OCI-LY7 (cell line): ENCODE data around the gene ERCC4. TPM values are rescaled to one million over a fixed set of nuclear protein-coding genes. Genes with fewer than 3 reads are reported as not detected.

ENCODE experiments used
- BruUV-seq: library from RNA; stranded (reverse); fragments of 400-500 nt; replicated peaks from 2 replicates; lab custom pipeline; 2021; lab: Mats Ljungman, UMichigan
- CTCF ChIA-PET: fragments of 300-600 bp; sonication (Branson Sonifier 250); formaldehyde crosslinking; loops from one replicate; lab custom pipeline; 2022; ENCODE audit warnings: antibody characterized with exemption; ENCODE audit not compliant: unreplicated experiment; lab: Charles Lee
- POLR2A ChIA-PET: fragments of 300-600 bp; sonication (Branson Sonifier 250); formaldehyde crosslinking; loops from one replicate; lab custom pipeline; 2022; ENCODE audit warnings: antibody characterized with exemption; lab: Charles Lee
- DNase-seq: peaks from one replicate; pipeline ENCODE4 v3.0.0-alpha.2; 2015; ENCODE audit warnings: low spot score
- H2AFZ ChIP-seq: fragments of 200-600 bp; sonication (generic), shearing (Covaris generic); 2 replicates; pipeline ENCODE4 v1.6.1; 2014; ENCODE audit warnings: mild to moderate bottlenecking, antibody characterized with exemption, low read length, moderate library complexity
- H3K27ac ChIP-seq: fragments of 200-600 bp; sonication (generic); 2 replicates; pipeline ENCODE4 v1.5.1; 2014; ENCODE audit warnings: mixed run types, low read depth, mild to moderate bottlenecking, moderate library complexity, low read length, inconsistent platforms; ENCODE audit not compliant: poor library complexity, severe bottlenecking
- H3K36me3 ChIP-seq: fragments of 200-600 bp; sonication (generic); 2 replicates; pipeline ENCODE4 v1.6.1; 2014; ENCODE audit warnings: mild to moderate bottlenecking, antibody characterized with exemption, low read length, moderate library complexity, mixed read lengths; ENCODE audit not compliant: insufficient read depth
- H3K4me1 ChIP-seq: fragments of 200-600 bp; sonication (generic); 2 replicates; pipeline ENCODE4 v1.5.1; 2014; ENCODE audit warnings: mild to moderate bottlenecking, low read length; ENCODE audit not compliant: insufficient read depth, poor library complexity, severe bottlenecking
- H3K4me2 ChIP-seq: fragments of 200-600 bp; sonication (generic); 2 replicates; pipeline ENCODE4 v1.6.1; 2014; ENCODE audit warnings: mild to moderate bottlenecking, low read length
- H3K4me3 ChIP-seq: fragments of 200-600 bp; sonication (generic); 2 replicates; pipeline ENCODE4 v1.5.1; 2014; ENCODE audit warnings: mild to moderate bottlenecking, low read depth, low read length; ENCODE audit not compliant: poor library complexity, severe bottlenecking
- H3K79me2 ChIP-seq: fragments of 200-600 bp; sonication (generic); 2 replicates; pipeline ENCODE4 v1.6.1; 2016; ENCODE audit warnings: low read depth, mild to moderate bottlenecking, low read length, moderate library complexity, mixed read lengths; ENCODE audit not compliant: insufficient read depth
- H3K9me2 ChIP-seq: fragments of 200-600 bp; sonication (generic); 2 replicates; pipeline ENCODE4 v1.6.1; 2016; ENCODE audit warnings: mild to moderate bottlenecking, low read length, mixed read lengths; ENCODE audit not compliant: insufficient read depth
- H3K9me3 ChIP-seq: fragments of 200-600 bp; sonication (generic); 2 replicates; pipeline ENCODE4 v1.6.1; 2014; ENCODE audit warnings: mild to moderate bottlenecking, mixed run types, low read length, mixed read lengths
- H4K20me1 ChIP-seq: fragments of 200-600 bp; sonication (generic); 2 replicates; pipeline ENCODE4 v1.6.1; 2014; ENCODE audit warnings: mild to moderate bottlenecking, antibody characterized with exemption, low read length, moderate library complexity, mixed read lengths; ENCODE audit not compliant: insufficient read depth
- EZH2phosphoT487 ChIP-seq: fragments of 200-600 bp; sonication (generic); IDR thresholded peaks from 2 replicates; pipeline ENCODE4 v1.6.1; 2018; ENCODE audit warnings: low read depth, borderline replicate concordance, mild to moderate bottlenecking, mixed run types, antibody characterized with exemption, low read length, moderate library complexity, mixed read lengths
- intact Hi-C: fragments of 100-400 bp; cut with micrococcal nuclease; formaldehyde crosslinking; loops from one replicate; pipeline ENCODE4 v1.10.0; 2022; ENCODE audit not compliant: unreplicated experiment
- total RNA-seq, 2 experiments: library from RNA; depleted of rRNA in 1 of 2; stranded (reverse); fragments of >200 nt in 1 of 2; shearing (Covaris generic) in 1 of 2; gene quantifications; 2 replicates each; pipeline ENCODE4 v1.2.3, GENCODE V29; 2014 to 2022
- TF ChIP-seq, protein P1 (sequence below): fragments of 200-600 bp; sonication (generic); conservative IDR thresholded peaks from 2 replicates; pipeline ENCODE4 v1.5.1; 2014; ENCODE audit warnings: mild to moderate bottlenecking, antibody characterized with exemption, low read length, moderate library complexity, mixed read lengths

Gene ERCC4
- total RNA-seq, 2 experiments from 2014 or later: 7.3 to 21.6 TPM

DNA sequence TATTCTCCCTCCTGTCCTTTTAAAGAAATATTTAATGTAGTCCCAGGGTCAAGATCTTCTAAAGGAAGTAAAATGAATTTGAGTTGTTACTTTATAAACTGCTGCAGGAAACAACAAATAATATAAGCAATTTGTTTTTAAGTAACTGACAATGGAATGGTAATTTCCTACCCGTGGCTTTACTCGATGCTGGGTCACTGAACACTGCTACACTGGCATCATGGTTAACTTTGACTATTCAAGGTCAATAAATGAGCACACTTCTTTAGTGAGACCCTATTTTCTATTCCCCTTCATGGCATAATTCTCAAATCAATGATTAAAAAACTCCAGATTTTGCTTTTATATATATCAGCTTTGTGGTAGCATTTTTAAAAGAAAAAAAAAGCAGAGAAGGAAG, 22.1 kb upstream of the ERCC4 start:
- Histone ChIP-seq H3K9me3 (no peaks in the 10 kb centered on the region), H3K9me2 (no peaks in the 10 kb centered on the region), H3K4me1 (no peaks in the 10 kb centered on the region), H4K20me1 (no peaks in the 10 kb centered on the region), H3K27ac (no peak overlapping the region), H3K4me3 (no peak overlapping the region), H3K4me2 (no peak overlapping the region), H3K79me2 (no peaks in the 10 kb centered on the region), H3K36me3 (no peaks in the 10 kb centered on the region), H2AFZ (no peak overlapping the region)
- no peak for DNase-seq
- intact Hi-C loops: no loop called here
- ChIA-PET CTCF (no interaction called here), POLR2A (no interaction called here)
- TF ChIP-seq, protein P1, sequence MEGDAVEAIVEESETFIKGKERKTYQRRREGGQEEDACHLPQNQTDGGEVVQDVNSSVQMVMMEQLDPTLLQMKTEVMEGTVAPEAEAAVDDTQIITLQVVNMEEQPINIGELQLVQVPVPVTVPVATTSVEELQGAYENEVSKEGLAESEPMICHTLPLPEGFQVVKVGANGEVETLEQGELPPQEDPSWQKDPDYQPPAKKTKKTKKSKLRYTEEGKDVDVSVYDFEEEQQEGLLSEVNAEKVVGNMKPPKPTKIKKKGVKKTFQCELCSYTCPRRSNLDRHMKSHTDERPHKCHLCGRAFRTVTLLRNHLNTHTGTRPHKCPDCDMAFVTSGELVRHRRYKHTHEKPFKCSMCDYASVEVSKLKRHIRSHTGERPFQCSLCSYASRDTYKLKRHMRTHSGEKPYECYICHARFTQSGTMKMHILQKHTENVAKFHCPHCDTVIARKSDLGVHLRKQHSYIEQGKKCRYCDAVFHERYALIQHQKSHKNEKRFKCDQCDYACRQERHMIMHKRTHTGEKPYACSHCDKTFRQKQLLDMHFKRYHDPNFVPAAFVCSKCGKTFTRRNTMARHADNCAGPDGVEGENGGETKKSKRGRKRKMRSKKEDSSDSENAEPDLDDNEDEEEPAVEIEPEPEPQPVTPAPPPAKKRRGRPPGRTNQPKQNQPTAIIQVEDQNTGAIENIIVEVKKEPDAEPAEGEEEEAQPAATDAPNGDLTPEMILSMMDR: no peak
- TF ChIP-seq EZH2phosphoT487: no peak
- BruUV-seq: no TSS peak

DNA sequence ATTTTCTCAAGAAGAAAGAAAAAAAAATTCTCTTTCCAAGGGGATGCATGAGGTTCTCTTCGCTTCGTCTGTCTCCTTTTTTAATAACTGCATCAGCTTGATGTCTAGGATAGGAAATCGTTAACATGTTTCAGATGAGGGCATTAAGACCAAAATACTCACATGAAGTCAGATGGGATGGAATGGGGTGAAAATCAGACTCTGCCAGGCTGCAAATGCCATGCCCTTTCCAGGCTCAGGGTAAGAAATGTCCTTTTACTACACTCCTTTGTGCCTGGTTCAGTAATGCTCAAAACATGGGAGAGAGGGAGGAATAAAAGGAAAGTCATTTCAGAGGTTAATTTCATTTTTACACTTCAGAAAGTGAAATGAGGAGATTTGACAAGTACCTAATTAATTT, 21.7 kb upstream of the ERCC4 start:
- no peaks in the 10 kb centered on the region for H3K9me3 ChIP-seq
- no TSS peak for BruUV-seq
- intact Hi-C loops: no loop called here
- CTCF ChIA-PET: no interaction called here
- no peak for TF ChIP-seq EZH2phosphoT487
- TF ChIP-seq, protein P1: no peak
- no peak overlapping the region for H2AFZ ChIP-seq
- no peaks in the 10 kb centered on the region for H3K9me2 ChIP-seq
- DNase-seq: no peak
- H3K79me2 ChIP-seq: no peaks in the 10 kb centered on the region
- no peaks in the 10 kb centered on the region for H3K4me1 ChIP-seq
- no peaks in the 10 kb centered on the region for H3K36me3 ChIP-seq
- POLR2A ChIA-PET: no interaction called here
- no peak overlapping the region for H3K27ac ChIP-seq
- no peaks in the 10 kb centered on the region for H4K20me1 ChIP-seq
- H3K4me2 ChIP-seq: no peak overlapping the region
- no peak overlapping the region for H3K4me3 ChIP-seq

DNA sequence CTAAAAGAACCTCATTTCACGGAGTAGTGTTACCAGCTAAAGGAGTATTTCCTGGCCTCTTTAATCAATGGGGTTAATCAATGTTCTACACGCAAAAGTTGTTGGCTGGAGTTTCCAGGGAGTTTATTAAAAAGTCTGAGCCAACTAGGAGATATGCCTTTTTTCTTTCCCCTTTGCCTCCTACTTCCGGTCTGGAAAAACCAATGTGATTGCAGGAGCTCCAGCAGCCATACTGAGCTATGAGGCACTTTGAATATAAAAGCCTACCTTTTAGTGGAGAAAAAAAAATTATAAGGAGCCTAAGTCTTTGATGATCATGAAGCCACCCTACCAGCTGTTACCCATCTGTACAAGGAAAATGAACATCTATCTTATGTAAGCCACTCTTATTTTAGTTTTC, 17.9 kb upstream of the ERCC4 start:
- no peaks in the 10 kb centered on the region for H3K79me2 ChIP-seq
- no peaks in the 10 kb centered on the region for H3K9me3 ChIP-seq
- CTCF ChIA-PET: no interaction called here
- H3K4me1 ChIP-seq: no peaks in the 10 kb centered on the region
- no peak overlapping the region for H2AFZ ChIP-seq
- TF ChIP-seq, protein P1: no peak
- TF ChIP-seq EZH2phosphoT487: no peak
- intact Hi-C loops: no loop called here
- BruUV-seq: no TSS peak
- no peak for DNase-seq
- POLR2A ChIA-PET: interaction anchor here (1.0 kb wide), 1 partner anchor 12 kb away, joined by 4 read pairs; no protein-coding TSS in a partner anchor
- H4K20me1 ChIP-seq: no peaks in the 10 kb centered on the region
- H3K9me2 ChIP-seq: no peaks in the 10 kb centered on the region
- H3K4me2 ChIP-seq: no peak overlapping the region
- no peak overlapping the region for H3K27ac ChIP-seq
- no peaks in the 10 kb centered on the region for H3K36me3 ChIP-seq
- H3K4me3 ChIP-seq: no peak overlapping the region
